ENCODE measurements around the gene CHCHD2.
"Not testable (repeated sequence)": the region's sequence is repeated elsewhere in the genome, so short reads cannot be mapped to it uniquely, and the experiment has no call there.

The CHCHD2 gene

DNA sequence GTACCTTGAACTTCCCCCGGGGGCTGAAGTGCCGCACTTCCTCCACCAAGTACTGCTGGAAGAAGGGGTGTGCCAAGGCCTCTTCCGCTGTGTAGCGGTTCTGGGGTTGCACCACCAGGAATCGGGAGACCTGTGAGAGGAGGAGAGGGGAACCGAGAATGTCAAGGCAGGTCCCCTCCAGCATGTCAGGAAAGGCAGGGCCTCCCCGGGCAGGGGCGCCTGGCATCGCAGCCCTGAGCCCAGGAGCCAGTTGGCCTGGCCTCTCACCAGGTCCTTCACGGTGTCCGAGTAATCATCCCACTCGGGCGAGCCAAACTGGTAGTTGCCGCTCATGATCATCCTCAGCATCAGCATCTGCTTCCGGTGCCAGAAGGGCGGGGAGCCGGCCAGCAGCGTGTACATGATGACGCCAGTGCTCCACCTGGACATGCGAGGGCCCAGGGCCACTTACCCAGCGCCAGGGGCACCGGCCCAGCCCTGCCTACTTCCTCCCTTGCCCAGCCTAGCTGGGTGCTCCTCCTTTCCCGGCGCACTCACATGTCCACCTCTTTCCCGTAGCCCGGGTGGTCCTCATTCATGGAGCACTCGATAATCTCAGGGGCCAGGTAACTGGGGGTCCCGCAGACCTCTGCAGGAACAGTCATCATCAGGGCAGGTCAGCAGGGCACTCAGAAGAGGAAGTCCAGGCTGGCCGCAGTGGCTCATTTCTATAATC lies 24.5 kb downstream of the CHCHD2 start:
- DNase-seq = no peak

DNA sequence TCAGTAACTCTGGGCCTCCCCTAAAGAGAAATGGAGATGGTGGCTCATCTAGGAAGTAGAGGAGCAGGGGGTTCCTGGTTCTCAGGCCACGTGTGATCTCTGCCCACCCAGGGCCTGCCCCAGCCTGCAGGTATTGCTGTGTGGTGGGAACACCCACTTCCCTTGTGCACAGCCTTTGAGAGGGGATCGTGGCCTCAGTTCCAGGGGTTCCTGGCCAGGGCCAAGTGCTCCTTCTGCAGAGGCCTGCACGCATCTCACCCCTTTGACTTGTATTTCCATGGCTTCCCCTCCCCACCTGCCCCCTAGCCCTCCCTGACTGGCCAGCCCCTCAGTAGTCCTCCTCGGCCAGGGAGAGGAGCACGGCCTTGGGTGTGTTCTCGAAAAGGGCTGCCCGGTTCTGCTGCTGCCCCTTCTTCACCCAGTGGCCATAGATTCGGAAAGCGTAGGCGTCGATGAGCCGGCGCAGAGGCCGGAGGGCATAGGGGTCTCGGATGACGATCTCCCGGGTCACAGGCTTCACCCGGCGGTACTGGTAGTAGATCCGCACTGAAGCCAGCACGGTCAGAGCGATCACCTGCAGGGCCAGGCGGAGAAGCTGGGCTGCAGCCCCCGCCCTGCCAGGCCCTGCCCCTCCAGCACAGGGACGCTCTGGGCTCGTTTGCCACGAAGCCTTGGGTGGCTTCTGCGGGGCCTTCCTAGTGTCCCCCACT lies 25.4 kb downstream of the CHCHD2 start:
- DNase-seq = not testable (repeated sequence)

DNA sequence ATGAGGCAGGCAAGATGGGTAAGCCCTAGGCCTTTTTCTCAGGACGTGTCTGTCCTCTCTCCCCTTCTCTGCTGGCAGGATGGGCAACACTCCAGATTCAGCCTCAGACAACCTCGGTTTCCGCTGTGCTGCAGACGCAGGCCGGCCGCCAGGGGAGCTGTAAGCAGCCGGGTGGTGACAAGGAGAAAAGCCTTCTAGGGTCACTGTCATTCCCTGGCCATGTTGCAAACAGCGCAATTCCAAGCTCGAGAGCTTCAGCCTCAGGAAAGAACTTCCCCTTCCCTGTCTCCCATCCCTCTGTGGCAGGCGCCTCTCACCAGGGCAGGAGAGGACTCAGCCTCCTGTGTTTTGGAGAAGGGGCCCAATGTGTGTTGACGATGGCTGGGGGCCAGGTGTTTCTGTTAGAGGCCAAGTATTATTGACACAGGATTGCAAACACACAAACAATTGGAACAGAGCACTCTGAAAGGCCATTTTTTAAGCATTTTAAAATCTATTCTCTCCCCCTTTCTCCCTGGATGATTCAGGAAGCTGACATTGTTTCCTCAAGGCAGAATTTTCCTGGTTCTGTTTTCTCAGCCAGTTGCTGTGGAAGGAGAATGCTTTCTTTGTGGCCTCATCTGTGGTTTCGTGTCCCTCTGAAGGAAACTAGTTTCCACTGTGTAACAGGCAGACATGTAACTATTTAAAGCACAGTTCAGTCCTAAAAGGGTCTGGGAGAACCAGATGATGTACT lies 26.7 kb downstream of the CHCHD2 start:
- DNase-seq = no peak

- no peak for DNase-seq
These were observed 28.1 kb downstream of the CHCHD2 start for GRCh38 chr7:56078196-56078595.

- no peak for DNase-seq
These were observed 28.6 kb downstream of the CHCHD2 start for GRCh38 chr7:56077681-56078080.

DNA sequence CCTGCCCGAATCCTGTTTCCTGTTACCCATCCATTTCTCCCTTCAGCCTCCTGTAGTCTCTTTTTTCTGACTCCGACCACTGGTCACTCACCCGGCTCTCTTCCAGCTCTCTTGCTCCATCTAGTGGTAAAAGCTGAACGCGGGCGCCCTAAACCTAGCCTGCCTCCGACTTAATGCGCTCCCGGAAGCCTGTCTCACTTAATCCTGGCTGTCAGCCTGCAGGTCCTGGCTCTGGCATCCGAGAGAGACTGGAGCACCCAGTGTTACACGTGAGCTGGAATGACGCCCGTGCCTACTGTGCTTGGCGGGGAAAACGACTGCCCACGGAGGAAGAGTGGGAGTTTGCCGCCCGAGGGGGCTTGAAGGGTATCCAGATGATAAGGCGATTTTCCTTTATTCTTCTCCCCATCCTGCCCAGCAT lies 31.9 kb downstream of the CHCHD2 start:
- DNase-seq = peak; percentile 19 to 40 (median 28)

GRCh38 chr7:56066376-56066775 lies 39.9 kb downstream of the CHCHD2 start:
- not testable (repeated sequence) for DNase-seq

- DNase-seq = peak; percentile 70 to 88 (median 77)
These were observed 42.2 kb downstream of the CHCHD2 start, which contains the start of gene SUMF2 for GRCh38 chr7:56063882-56064625. Gene SUMF2 (plus strand): TSS chr7:56064286. CDS start chr7:56064312, 26 bp downstream.

DNA sequence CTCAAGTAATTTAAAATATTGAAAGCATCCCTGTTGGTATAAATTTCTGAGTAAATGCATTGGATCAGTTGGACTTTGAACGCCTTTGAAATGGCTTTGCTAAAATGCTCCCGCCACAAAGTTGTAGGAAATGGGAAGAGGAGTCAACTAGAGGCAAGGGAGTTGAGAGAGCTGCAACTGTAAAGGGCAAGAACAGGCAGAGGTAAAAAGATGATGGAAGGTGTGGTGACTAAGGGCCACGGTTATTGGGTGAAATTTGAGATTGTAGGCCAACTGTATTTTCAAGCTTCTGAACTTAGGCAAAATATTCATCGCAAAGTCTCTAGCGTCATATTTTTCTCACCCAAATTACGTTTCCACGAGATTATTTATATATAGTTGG lies 42.8 kb downstream of the CHCHD2 start:
- no peak for DNase-seq

DNA sequence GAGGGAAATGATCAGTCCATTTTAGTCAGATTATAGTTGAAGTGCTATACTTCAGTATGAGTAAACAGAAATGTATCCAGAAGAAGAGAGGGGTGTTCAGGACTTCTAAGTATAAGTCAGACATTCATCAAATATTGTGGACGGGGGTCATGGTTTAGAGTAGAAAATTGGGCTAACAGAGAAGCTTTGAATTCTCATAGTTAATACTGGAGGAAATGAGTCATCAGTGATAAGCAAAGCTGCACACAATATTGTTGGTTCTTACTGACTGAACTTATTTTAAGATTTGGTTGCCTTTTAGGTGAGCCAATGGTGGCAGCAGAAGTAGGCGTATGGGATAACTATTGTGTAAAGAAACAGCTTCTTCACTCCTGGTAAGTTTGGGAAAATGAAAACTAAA lies 43.9 kb downstream of the CHCHD2 start:
- DNase-seq = no peak

DNA sequence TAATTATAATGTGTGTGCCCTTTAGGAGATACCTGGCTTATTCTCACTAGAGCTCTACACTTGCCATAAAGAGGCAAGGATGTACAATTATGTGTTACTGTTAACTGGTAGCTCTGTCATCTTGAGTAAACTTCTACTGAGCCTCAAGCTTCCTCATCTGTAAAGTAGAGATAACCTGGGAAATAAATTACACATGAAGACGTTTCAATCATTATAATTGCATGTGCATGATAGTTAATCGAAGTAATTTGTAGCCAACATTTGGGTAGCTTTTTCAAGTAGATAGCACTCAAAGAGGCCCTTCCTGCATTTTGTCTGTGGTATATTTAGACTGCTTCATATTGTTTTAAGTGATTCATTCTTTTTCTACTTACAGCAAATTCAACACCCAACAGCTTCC lies 52.3 kb downstream of the CHCHD2 start:
- DNase-seq = no peak

GRCh38 chr7:56053379-56053778 lies 52.9 kb downstream of the CHCHD2 start:
- DNase-seq = no peak
